HepG2 (cell line): ENCODE measurements around the gene IL18R1. TPM values are rescaled to one million over a fixed set of nuclear protein-coding genes. Genes with fewer than 3 reads are reported as not detected.

Experiments
- ARID2 ChIP-seq: sonication (generic); formaldehyde crosslinking; IDR thresholded peaks from 2 replicates; pipeline ENCODE4 v1.8.1; 2022; ENCODE audit warnings: mild to moderate bottlenecking, missing genetic modification reagents, borderline replicate concordance
- CREB1 ChIP-seq, 2 experiments: fragments of 450-650 bp in 1 of 2; IDR thresholded peaks; 2 replicates each; pipeline ENCODE4 v1.6.1; 2016 to 2017; ENCODE audit warnings: control low read depth in 1 of 2, mild to moderate bottlenecking in 1 of 2, missing compliant biosample characterization in 1 of 2, missing genetic modification characterization in 1 of 2
- ETV5 ChIP-seq: IDR thresholded peaks from 2 replicates; pipeline ENCODE4 v1.6.1; 2018; ENCODE audit warnings: missing biosample characterization, missing genetic modification reagents, inconsistent platforms, borderline replicate concordance
- ETV6 ChIP-seq: sonication (generic); formaldehyde crosslinking; conservative IDR thresholded peaks from 2 replicates; pipeline ENCODE4 v1.4.0; 2020; ENCODE audit warnings: missing genetic modification reagents
- GABPB1 ChIP-seq: IDR thresholded peaks from 2 replicates; pipeline ENCODE4 v1.6.1; 2016; ENCODE audit warnings: mild to moderate bottlenecking, missing genetic modification reagents, moderate library complexity, missing compliant biosample characterization
- GPN1 ChIP-seq: sonication (generic); formaldehyde crosslinking; IDR thresholded peaks from 2 replicates; pipeline ENCODE4 v1.5.1; 2020; ENCODE audit warnings: missing genetic modification reagents, borderline replicate concordance
- HNRNPLL ChIP-seq: fragments of 200-400 bp; formaldehyde crosslinking; IDR thresholded peaks from 2 replicates; pipeline ENCODE4 v1.6.1; 2017; ENCODE audit warnings: mild to moderate bottlenecking, low read depth, low read length; ENCODE audit not compliant: poor library complexity, severe bottlenecking
- JDP2 ChIP-seq: sonication (generic); formaldehyde crosslinking; IDR thresholded peaks from 2 replicates; pipeline ENCODE4 v1.8.1; 2022; ENCODE audit warnings: missing genetic modification reagents, borderline replicate concordance
- NCOR1 ChIP-seq: fragments of 200-600 bp; sonication (generic); IDR thresholded peaks from 2 replicates; pipeline ENCODE4 v1.7.0; 2017; ENCODE audit warnings: antibody characterized with exemption, low read length, borderline replicate concordance
- PCBP1 ChIP-seq: fragments of 200-400 bp; formaldehyde crosslinking; IDR thresholded peaks from 2 replicates; pipeline ENCODE4 v1.6.1; 2017; ENCODE audit warnings: mild to moderate bottlenecking, low read depth, low read length, borderline replicate concordance
- PHF8 ChIP-seq: sonication (generic); formaldehyde crosslinking; IDR thresholded peaks from 2 replicates; pipeline ENCODE4 v1.5.0; 2020; ENCODE audit warnings: missing genetic modification reagents
- RFX5 ChIP-seq: IDR thresholded peaks from 2 replicates; pipeline ENCODE4 v1.6.1; 2011; ENCODE audit warnings: low read depth, low read length, improper control_type of control experiment
- SMARCC2 ChIP-seq: fragments of 450-650 bp; IDR thresholded peaks from 2 replicates; pipeline ENCODE4 v1.6.1; 2017; ENCODE audit warnings: antibody characterized with exemption, mild to moderate bottlenecking
- SNAPC2 ChIP-seq: sonication (generic); formaldehyde crosslinking; IDR thresholded peaks from 2 replicates; pipeline ENCODE4 v1.8.1; 2022; ENCODE audit warnings: mild to moderate bottlenecking, missing genetic modification reagents
- ZFYVE20 ChIP-seq: sonication (generic); formaldehyde crosslinking; IDR thresholded peaks from 2 replicates; pipeline ENCODE4 v1.8.0; 2023; ENCODE audit warnings: low read depth, mild to moderate bottlenecking, moderate library complexity, missing genetic modification reagents, borderline replicate concordance
- ZKSCAN5 ChIP-seq: sonication (generic); formaldehyde crosslinking; IDR thresholded peaks from 2 replicates; pipeline ENCODE4 v1.5.1; 2020; ENCODE audit warnings: mild to moderate bottlenecking, missing genetic modification reagents
- ZNF101 ChIP-seq: sonication (generic); formaldehyde crosslinking; IDR thresholded peaks from 2 replicates; pipeline ENCODE4 v1.4.0; 2020; ENCODE audit warnings: mild to moderate bottlenecking, low read depth, missing genetic modification reagents, borderline replicate concordance
- ZNF274 ChIP-seq: sonication (generic); formaldehyde crosslinking; IDR thresholded peaks from 2 replicates; pipeline ENCODE4 v1.5.1; 2020; ENCODE audit warnings: mild to moderate bottlenecking, missing genetic modification reagents
- ZNF546 ChIP-seq: sonication (generic); formaldehyde crosslinking; conservative IDR thresholded peaks from 2 replicates; pipeline ENCODE4 v1.8.1; 2023; ENCODE audit warnings: mild to moderate bottlenecking, missing genetic modification reagents
- ZNF615 ChIP-seq: sonication (generic); formaldehyde crosslinking; IDR thresholded peaks from 2 replicates; pipeline ENCODE4 v1.5.0; 2020; ENCODE audit warnings: mild to moderate bottlenecking, missing genetic modification reagents, borderline replicate concordance
- ZNF660 ChIP-seq: sonication (generic); formaldehyde crosslinking; IDR thresholded peaks from 2 replicates; pipeline ENCODE4 v1.5.1; 2020; ENCODE audit warnings: mild to moderate bottlenecking, low read depth, missing genetic modification reagents, borderline replicate concordance
- ZNF891 ChIP-seq: sonication (generic); formaldehyde crosslinking; IDR thresholded peaks from 2 replicates; pipeline ENCODE4 v1.5.0; 2020; ENCODE audit warnings: mild to moderate bottlenecking, missing genetic modification reagents
- polyA plus RNA-seq, 8 experiments: library from polyadenylated mRNA; depleted of rRNA in 3 of 8; stranded (reverse) in 7 of 8; unstranded in 1 of 8; fragments of >200 nt; fragmentation: Illumina TruSeq in 4 of 8; extraction: Trizol in 4 of 8; gene quantifications; 2 replicates each; pipeline versions ENCODE4 v1.2.1 to v1.2.3, GENCODE V29; 2011 to 2016; ENCODE audit warnings: low read depth in 4 of 8, missing spikeins in 1 of 8, mixed read lengths in 1 of 8; ENCODE audit not compliant: insufficient read depth in 1 of 8
- total RNA-seq, 5 experiments: library from RNA; depleted of rRNA; stranded (reverse); fragments of >200 nt; fragmentation: Illumina TruSeq; extraction: Trizol; gene quantifications; 2 replicates each; pipeline ENCODE4 v1.2.3, GENCODE V29; 2016; ENCODE audit warnings: low read depth in 1 of 5
- TF ChIP-seq, protein P1 (sequence below): conservative IDR thresholded peaks from 2 replicates; pipeline ENCODE4 v1.6.1; 2018; ENCODE audit warnings: missing genetic modification reagents
- TF ChIP-seq, protein P2 (sequence below): sonication (generic); IDR thresholded peaks from 2 replicates; pipeline ENCODE4 v1.6.1; 2016; ENCODE audit warnings: low read depth, borderline replicate concordance
- TF ChIP-seq, protein P3 (sequence below): sonication (generic); formaldehyde crosslinking; IDR thresholded peaks from 2 replicates; pipeline ENCODE4 v1.4.0; 2020; ENCODE audit warnings: mild to moderate bottlenecking, missing genetic modification reagents

The IL18R1 gene
- total and polyA plus RNA-seq, 2 of the 13 experiments (the other 11 are each of a cell fraction or from before 2014, with no cell fraction given) = 0.01 to 0.04 TPM

- TF ChIP-seq NCOR1 = no peak
- TF ChIP-seq JDP2 = no peak
- no peak for TF ChIP-seq ZFYVE20
- TF ChIP-seq, protein P1, sequence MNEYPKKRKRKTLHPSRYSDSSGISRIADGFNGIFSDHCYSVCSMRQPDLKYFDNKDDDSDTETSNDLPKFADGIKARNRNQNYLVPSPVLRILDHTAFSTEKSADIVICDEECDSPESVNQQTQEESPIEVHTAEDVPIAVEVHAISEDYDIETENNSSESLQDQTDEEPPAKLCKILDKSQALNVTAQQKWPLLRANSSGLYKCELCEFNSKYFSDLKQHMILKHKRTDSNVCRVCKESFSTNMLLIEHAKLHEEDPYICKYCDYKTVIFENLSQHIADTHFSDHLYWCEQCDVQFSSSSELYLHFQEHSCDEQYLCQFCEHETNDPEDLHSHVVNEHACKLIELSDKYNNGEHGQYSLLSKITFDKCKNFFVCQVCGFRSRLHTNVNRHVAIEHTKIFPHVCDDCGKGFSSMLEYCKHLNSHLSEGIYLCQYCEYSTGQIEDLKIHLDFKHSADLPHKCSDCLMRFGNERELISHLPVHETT = no peak
- TF ChIP-seq ZNF274 (CRISPR knock-in tag) = peak; percentile 85; the same call in 1 of the 2 replicates
- peak; percentile 58; the same call in 1 of the 2 replicates for TF ChIP-seq ETV5
- TF ChIP-seq ZNF101 (CRISPR knock-in tag) = no peak
- TF ChIP-seq HNRNPLL = peak; percentile 84
- TF ChIP-seq ZNF615 (CRISPR knock-in tag) = no peak
- 0 out of 2 replicates have a peak, but pooled peaks have one; percentile 59 for TF ChIP-seq ARID2 (CRISPR knock-in tag)
- TF ChIP-seq GPN1 (CRISPR knock-in tag) = no peak
- peak; percentile 47 for TF ChIP-seq PHF8 (CRISPR knock-in tag)
- TF ChIP-seq, protein P2, sequence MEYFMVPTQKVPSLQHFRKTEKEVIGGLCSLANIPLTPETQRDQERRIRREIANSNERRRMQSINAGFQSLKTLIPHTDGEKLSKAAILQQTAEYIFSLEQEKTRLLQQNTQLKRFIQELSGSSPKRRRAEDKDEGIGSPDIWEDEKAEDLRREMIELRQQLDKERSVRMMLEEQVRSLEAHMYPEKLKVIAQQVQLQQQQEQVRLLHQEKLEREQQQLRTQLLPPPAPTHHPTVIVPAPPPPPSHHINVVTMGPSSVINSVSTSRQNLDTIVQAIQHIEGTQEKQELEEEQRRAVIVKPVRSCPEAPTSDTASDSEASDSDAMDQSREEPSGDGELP = peak; percentile 25; the same call in 1 of the 2 replicates
- no peak for TF ChIP-seq ZKSCAN5 (CRISPR knock-in tag)
- peak; percentile 87; the same call in 1 of the 2 replicates for TF ChIP-seq ZNF891
- TF ChIP-seq, protein P3, sequence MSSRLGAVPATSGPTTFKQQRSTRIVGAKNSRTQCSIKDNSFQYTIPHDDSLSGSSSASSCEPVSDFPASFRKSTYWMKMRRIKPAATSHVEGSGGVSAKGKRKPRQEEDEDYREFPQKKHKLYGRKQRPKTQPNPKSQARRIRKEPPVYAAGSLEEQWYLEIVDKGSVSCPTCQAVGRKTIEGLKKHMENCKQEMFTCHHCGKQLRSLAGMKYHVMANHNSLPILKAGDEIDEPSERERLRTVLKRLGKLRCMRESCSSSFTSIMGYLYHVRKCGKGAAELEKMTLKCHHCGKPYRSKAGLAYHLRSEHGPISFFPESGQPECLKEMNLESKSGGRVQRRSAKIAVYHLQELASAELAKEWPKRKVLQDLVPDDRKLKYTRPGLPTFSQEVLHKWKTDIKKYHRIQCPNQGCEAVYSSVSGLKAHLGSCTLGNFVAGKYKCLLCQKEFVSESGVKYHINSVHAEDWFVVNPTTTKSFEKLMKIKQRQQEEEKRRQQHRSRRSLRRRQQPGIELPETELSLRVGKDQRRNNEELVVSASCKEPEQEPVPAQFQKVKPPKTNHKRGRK (CRISPR knock-in tag) = no peak; the same call in none of the 2 replicates
- TF ChIP-seq CREB1 (IDR thresholded peaks at IDR 0.05) = no peak
- TF ChIP-seq CREB1 (CRISPR knock-in tag; IDR thresholded peaks at IDR 0.05) = no peak
- TF ChIP-seq GABPB1 (CRISPR knock-in tag) = peak; percentile 86
- peak; percentile 52; the same call in 1 of the 2 replicates for TF ChIP-seq SNAPC2 (CRISPR knock-in tag)
- TF ChIP-seq ZNF660 = no peak
- TF ChIP-seq SMARCC2 = no peak
- 0 out of 2 replicates have a peak, but pooled peaks have one; percentile 21 for TF ChIP-seq PCBP1
- TF ChIP-seq ZNF546 (CRISPR knock-in tag) = no peak
- TF ChIP-seq ETV6 (CRISPR knock-in tag) = peak; percentile 86
- no peak for TF ChIP-seq RFX5
Observed at GRCh38 chr2:102355526-102356380, at the start of gene IL18R1 (continued).
